ENCODE data around the gene SIAE.

SIAE gene

DNA sequence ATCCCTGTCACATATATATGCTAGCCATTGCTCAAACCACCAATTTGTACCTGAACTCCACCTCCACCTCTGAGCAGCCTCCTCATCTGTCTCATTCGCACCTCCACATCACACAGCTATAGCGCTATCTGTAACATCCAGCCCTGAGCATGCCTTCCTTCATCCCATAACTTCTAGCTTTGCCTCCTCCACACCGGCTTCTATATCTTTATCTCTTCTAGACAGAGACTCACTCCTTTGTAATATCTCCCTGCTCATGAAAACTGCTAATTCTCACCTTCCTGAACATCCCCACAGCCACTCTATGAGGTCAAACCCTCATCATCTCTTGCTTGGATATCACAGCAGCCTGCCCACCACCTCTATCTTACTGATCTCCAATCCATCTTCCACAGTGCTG, 5.9 kb downstream of the SIAE start:
- Histone ChIP-seq H3K27me3 (ENCODE audit: control insufficient read depth, insufficient read depth, low read length) (peaks cover 2% of the 10 kb centered on the region; the same call in 1 of the 2 replicates), H3K27ac (ENCODE audit: low read length) (no peak overlapping the region), H3K4me1 (ENCODE audit: control insufficient read depth, insufficient read depth, low read length) (no peaks in the 10 kb centered on the region), H3K36me3 (ENCODE audit: control insufficient read depth, insufficient read depth, low read length) (no peaks in the 10 kb centered on the region), H3K9me3 (ENCODE audit: control insufficient read depth, insufficient read depth, low read length) (no peaks in the 10 kb centered on the region), H3K4me3 (ENCODE audit: low read length) (no peak overlapping the region)
- no peak for DNase-seq (ENCODE audit: low read depth, low spot score)
- no CpG with 5 or more reads among the region's 3 CpGs for WGBS (ENCODE audit: insufficient coverage, insufficient read length)

DNA sequence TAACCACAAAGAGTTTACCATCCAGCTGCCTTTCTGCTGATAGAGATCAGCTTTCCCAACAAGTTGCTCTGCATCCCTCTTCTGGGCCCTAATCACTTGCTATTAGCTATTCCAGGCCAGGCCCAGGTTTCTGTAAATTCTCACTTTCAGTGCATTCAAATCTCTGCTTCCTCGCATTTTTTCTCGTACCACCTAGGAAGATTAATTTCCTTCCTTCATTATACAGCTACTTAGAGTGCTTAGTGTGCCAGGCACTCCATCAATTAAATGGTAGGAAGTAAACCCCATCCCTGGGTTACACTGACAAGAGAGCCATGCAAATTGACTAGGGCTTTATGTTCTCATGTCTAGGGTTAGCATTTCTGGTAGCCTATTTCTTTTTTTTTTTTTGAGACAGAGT, 9.7 kb downstream of the SIAE start:
- no CpG with 5 or more reads among the region's 2 CpGs for WGBS (ENCODE audit: insufficient coverage, insufficient read length)
- no peaks in the 10 kb centered on the region for H3K36me3 ChIP-seq (ENCODE audit: control insufficient read depth, insufficient read depth, low read length)
- H3K9me3 ChIP-seq (ENCODE audit: control insufficient read depth, insufficient read depth, low read length) = no peaks in the 10 kb centered on the region
- no peak overlapping the region for H3K4me3 ChIP-seq (ENCODE audit: low read length)
- H3K27ac ChIP-seq (ENCODE audit: low read length) = no peak overlapping the region
- H3K4me1 ChIP-seq (ENCODE audit: control insufficient read depth, insufficient read depth, low read length) = no peaks in the 10 kb centered on the region
- DNase-seq (ENCODE audit: low read depth, low spot score) = no peak
- H3K27me3 ChIP-seq (ENCODE audit: control insufficient read depth, insufficient read depth, low read length) = no peaks in the 10 kb centered on the region

DNA sequence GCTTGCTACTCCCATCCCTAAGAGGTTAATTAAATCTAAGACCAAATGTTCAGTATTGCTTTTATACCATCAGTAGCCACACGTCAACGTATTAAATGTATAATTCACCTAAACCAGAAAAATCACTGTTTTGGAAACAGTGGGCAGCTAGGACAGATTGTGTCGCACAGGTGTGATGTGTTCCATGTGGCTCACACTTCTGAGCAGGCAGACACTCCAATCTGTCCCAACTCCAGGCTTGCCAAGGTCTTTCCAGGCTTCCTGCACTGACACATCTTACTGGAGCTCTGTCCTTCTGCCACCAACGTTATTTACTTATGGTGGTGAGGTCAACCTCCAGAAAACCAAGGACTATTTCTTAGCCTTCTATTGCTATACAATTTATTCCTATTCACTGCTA, 11.4 kb downstream of the SIAE start:
- Histone ChIP-seq H3K27me3 (ENCODE audit: control insufficient read depth, insufficient read depth, low read length) (no peaks in the 10 kb centered on the region), H3K4me1 (ENCODE audit: control insufficient read depth, insufficient read depth, low read length) (peaks cover 3% of the 10 kb centered on the region), H3K36me3 (ENCODE audit: control insufficient read depth, insufficient read depth, low read length) (no peaks in the 10 kb centered on the region), H3K27ac (ENCODE audit: low read length) (no peak overlapping the region), H3K4me3 (ENCODE audit: low read length) (no peak overlapping the region), H3K9me3 (ENCODE audit: control insufficient read depth, insufficient read depth, low read length) (no peaks in the 10 kb centered on the region)
- DNase-seq (ENCODE audit: low read depth, low spot score) = no peak
- no CpG with 5 or more reads among the region's 4 CpGs for WGBS (ENCODE audit: insufficient coverage, insufficient read length)

DNA sequence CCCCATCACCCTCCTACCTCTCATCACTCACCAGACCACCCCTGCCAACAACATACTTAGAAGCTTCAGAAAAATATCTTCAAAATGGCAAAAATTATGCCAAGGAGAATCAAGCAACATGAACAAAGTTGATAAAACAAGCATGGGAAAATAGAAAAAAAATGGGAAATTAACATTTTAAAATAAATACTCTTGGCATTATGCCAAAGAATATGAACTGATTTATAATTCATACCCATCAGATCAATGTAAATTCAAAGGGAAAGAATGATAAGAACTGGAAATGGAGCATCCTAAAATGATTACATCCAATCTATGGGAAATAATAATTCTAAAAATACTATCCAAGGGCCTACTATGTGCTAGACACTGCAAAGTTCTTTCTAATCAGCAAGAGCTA, 12.0 kb downstream of the SIAE start:
- no peaks in the 10 kb centered on the region for H3K9me3 ChIP-seq (ENCODE audit: control insufficient read depth, insufficient read depth, low read length)
- DNase-seq (ENCODE audit: low read depth, low spot score) = no peak
- H3K4me1 ChIP-seq (ENCODE audit: control insufficient read depth, insufficient read depth, low read length) = peaks cover 6% of the 10 kb centered on the region
- H3K27me3 ChIP-seq (ENCODE audit: control insufficient read depth, insufficient read depth, low read length) = no peaks in the 10 kb centered on the region
- no peaks in the 10 kb centered on the region for H3K36me3 ChIP-seq (ENCODE audit: control insufficient read depth, insufficient read depth, low read length)
- no peak overlapping the region for H3K4me3 ChIP-seq (ENCODE audit: low read length)
- no peak overlapping the region for H3K27ac ChIP-seq (ENCODE audit: low read length)

GRCh38 chr11:124658986-124659385, 14.6 kb downstream of the SIAE start:
- no peak for DNase-seq (ENCODE audit: low read depth, low spot score)
- no peak overlapping the region for H3K27ac ChIP-seq (ENCODE audit: low read length)
- no peak overlapping the region for H3K4me3 ChIP-seq (ENCODE audit: low read length)
- no peaks in the 10 kb centered on the region for H3K9me3 ChIP-seq (ENCODE audit: control insufficient read depth, insufficient read depth, low read length)
- H3K27me3 ChIP-seq (ENCODE audit: control insufficient read depth, insufficient read depth, low read length) = no peaks in the 10 kb centered on the region
- H3K4me1 ChIP-seq (ENCODE audit: control insufficient read depth, insufficient read depth, low read length) = peaks cover 6% of the 10 kb centered on the region
- WGBS (ENCODE audit: insufficient coverage, insufficient read length) = no CpG with 5 or more reads among the region's 1 CpG
- no peaks in the 10 kb centered on the region for H3K36me3 ChIP-seq (ENCODE audit: control insufficient read depth, insufficient read depth, low read length)

- no peak overlapping the region for H3K4me3 ChIP-seq (ENCODE audit: low read length)
- 100% methylated on average over 2 of the region's 3 CpGs for WGBS (ENCODE audit: insufficient coverage, insufficient read length)
- H3K27ac ChIP-seq (ENCODE audit: low read length) = no peak overlapping the region
- peaks cover 6% of the 10 kb centered on the region for H3K4me1 ChIP-seq (ENCODE audit: control insufficient read depth, insufficient read depth, low read length)
- no peaks in the 10 kb centered on the region for H3K36me3 ChIP-seq (ENCODE audit: control insufficient read depth, insufficient read depth, low read length)
- DNase-seq (ENCODE audit: low read depth, low spot score) = no peak
- H3K27me3 ChIP-seq (ENCODE audit: control insufficient read depth, insufficient read depth, low read length) = no peaks in the 10 kb centered on the region
- no peaks in the 10 kb centered on the region for H3K9me3 ChIP-seq (ENCODE audit: control insufficient read depth, insufficient read depth, low read length)
These were observed 15.0 kb downstream of the SIAE start for GRCh38 chr11:124658501-124658900.

- Histone ChIP-seq H3K4me1 (ENCODE audit: control insufficient read depth, insufficient read depth, low read length) (peaks cover 6% of the 10 kb centered on the region), H3K27ac (ENCODE audit: low read length) (no peak overlapping the region), H3K9me3 (ENCODE audit: control insufficient read depth, insufficient read depth, low read length) (no peaks in the 10 kb centered on the region), H3K27me3 (ENCODE audit: control insufficient read depth, insufficient read depth, low read length) (no peaks in the 10 kb centered on the region), H3K36me3 (ENCODE audit: control insufficient read depth, insufficient read depth, low read length) (no peaks in the 10 kb centered on the region), H3K4me3 (ENCODE audit: low read length) (no peak overlapping the region)
- no peak for DNase-seq (ENCODE audit: low read depth, low spot score)
- WGBS (ENCODE audit: insufficient coverage, insufficient read length) = no CpG with 5 or more reads among the region's 5 CpGs
These were observed 15.6 kb downstream of the SIAE start for GRCh38 chr11:124657904-124658303.

DNA sequence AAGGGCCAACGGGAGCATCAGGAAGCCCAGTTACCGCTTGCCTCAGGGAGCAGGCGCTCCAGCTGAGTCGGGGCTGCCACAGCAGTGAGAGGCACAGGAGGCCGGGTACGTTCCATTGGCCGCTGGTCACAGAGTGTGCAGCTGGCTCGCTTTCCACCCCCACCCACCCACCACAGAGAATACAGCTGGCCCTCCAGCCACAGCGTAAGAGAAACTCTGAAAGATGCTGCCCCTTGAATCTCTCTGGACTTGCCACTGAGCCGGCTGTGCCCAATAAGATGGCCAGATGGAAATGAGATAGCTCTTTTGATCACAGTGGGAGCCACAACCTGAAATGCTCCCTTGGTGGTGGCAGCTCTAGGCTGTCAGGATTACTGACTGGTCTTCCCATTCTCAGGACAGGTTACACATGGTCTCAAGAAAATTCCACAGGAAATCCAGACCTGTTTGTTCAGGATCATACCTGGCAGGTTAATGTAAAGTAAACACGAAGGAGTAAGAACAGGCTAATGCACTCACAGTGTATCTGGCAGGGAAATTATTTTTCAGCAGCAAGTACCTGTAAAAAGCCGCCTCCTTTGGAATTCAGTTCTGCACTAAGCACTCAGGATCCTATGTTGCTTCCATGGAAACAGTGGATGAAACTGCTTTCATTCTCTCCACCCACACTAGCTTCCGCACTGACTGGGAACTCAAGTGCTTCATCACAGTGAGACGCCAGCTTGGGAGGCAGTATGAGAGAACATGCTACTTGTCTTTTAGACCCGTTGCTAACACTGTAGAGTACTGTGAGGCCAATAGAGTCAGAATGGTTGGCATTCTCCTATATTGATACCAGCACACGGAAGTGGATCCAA, 16.5 kb downstream of the SIAE start:
- Histone ChIP-seq H3K27ac (ENCODE audit: low read length) (no peak overlapping the region), H3K27me3 (ENCODE audit: control insufficient read depth, insufficient read depth, low read length) (no peaks in the 10 kb centered on the region), H3K4me1 (ENCODE audit: control insufficient read depth, insufficient read depth, low read length) (peaks cover 6% of the 10 kb centered on the region), H3K4me3 (ENCODE audit: low read length) (no peak overlapping the region), H3K36me3 (ENCODE audit: control insufficient read depth, insufficient read depth, low read length) (no peaks in the 10 kb centered on the region), H3K9me3 (ENCODE audit: control insufficient read depth, insufficient read depth, low read length) (no peaks in the 10 kb centered on the region)
- no peak for DNase-seq (ENCODE audit: low read depth, low spot score)
- no CpG with 5 or more reads among the region's 16 CpGs for WGBS (ENCODE audit: insufficient coverage, insufficient read length)

DNA sequence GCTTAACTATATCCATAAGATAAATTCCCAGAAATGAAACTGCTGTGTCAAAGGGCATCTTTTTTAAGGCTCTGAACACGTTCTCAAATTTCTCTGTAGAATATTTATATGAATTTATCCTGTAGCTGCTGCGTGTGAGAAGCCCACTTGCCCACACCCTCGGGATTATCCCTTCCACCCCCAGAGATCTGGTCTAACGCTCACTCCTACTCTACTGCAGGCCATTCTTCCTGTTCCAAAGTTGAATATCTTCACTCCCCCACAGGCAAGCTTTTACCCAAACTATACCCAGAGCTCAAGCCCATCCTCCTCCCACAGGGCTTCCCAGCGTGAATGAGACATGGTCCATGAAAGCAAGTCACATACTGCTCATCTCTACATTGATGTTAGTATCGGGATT, 24.9 kb downstream of the SIAE start:
- Histone ChIP-seq H3K4me3 (ENCODE audit: low read length) (no peak overlapping the region), H3K9me3 (ENCODE audit: control insufficient read depth, insufficient read depth, low read length) (no peaks in the 10 kb centered on the region), H3K36me3 (ENCODE audit: control insufficient read depth, insufficient read depth, low read length) (no peaks in the 10 kb centered on the region), H3K27ac (ENCODE audit: low read length) (no peak overlapping the region), H3K4me1 (ENCODE audit: control insufficient read depth, insufficient read depth, low read length) (0 out of 2 replicates have a peak, but pooled peaks cover 1% of the 10 kb centered on the region), H3K27me3 (ENCODE audit: control insufficient read depth, insufficient read depth, low read length) (no peaks in the 10 kb centered on the region)
- DNase-seq (ENCODE audit: low read depth, low spot score) = no peak
- no CpG with 5 or more reads among the region's 6 CpGs for WGBS (ENCODE audit: insufficient coverage, insufficient read length)

DNA sequence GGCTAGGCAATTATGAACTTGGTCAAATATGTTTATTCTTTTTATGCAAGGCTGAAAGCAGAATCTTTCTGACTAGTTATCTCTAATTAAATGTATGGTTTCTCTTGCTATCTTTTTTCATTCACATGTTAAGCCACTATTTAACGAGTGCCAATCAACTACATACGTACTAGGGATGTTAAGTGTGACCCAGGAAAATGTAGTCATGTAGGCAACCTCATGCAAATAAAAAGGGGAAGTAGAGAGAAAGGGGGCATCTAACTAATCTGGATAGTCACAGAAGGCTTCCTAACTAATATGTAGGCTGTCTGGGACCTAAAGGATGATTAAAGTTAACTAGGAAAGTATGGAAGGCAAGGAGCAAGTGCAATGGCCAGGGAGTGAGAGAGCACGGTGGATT, 27.4 kb downstream of the SIAE start:
- H3K4me3 ChIP-seq (ENCODE audit: low read length) = no peak overlapping the region

More for the DNA sequence above, 27.4 kb downstream of the SIAE start:
- Histone ChIP-seq H3K36me3 (ENCODE audit: control insufficient read depth, insufficient read depth, low read length) (no peaks in the 10 kb centered on the region), H3K27ac (ENCODE audit: low read length) (no peak overlapping the region), H3K27me3 (ENCODE audit: control insufficient read depth, insufficient read depth, low read length) (no peaks in the 10 kb centered on the region), H3K4me1 (ENCODE audit: control insufficient read depth, insufficient read depth, low read length) (0 out of 2 replicates have a peak, but pooled peaks cover 1% of the 10 kb centered on the region), H3K9me3 (ENCODE audit: control insufficient read depth, insufficient read depth, low read length) (no peaks in the 10 kb centered on the region)
- WGBS (ENCODE audit: insufficient coverage, insufficient read length) = no CpG with 5 or more reads among the region's 3 CpGs
- DNase-seq (ENCODE audit: low read depth, low spot score) = no peak
